ENCODE data around the gene MYO5A.

- TF ChIP-seq SUZ12 (IDR thresholded peaks at IDR 0.05), result no peak
- no peak for TF ChIP-seq FOXA1 (IDR thresholded peaks at IDR 0.05)
- no peak for TF ChIP-seq HDGF (IDR thresholded peaks at IDR 0.05; ENCODE audit: borderline replicate concordance)
- TF ChIP-seq ELF4 (IDR thresholded peaks at IDR 0.05), result no peak
- TF ChIP-seq NFRKB (IDR thresholded peaks at IDR 0.05), result no peak
- TF ChIP-seq ARNT (IDR thresholded peaks at IDR 0.05), result no peak
Measured at GRCh38 chr15:52317688-52318087, 211.0 kb downstream of the MYO5A start.
